ENCODE results near the gene INPP5J.

The INPP5J gene

DNA sequence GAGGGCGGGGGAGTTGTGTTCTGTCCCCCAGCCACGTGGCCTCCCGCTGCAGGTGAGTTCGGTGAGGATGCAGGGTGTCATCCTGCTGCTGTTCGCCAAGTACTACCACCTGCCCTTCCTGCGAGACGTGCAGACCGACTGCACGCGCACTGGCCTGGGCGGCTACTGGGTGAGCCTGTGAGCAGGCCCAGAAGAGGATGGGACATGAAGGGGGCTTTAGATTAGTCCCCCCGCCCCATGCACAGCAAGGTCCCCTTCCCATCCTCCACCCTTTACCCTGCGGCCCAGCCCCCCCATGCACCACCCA is 4.1 kb downstream of the INPP5J start:
- H3K27ac ChIP-seq (ENCODE audit: low read depth, low read length, severe bottlenecking): no peak overlapping the region
- no peaks in the 10 kb centered on the region for H3K36me3 ChIP-seq (ENCODE audit: control insufficient read depth, insufficient read depth, low read length)
- H3K4me3 ChIP-seq (ENCODE audit: extremely low read depth, insufficient read depth, low read length, poor library complexity, severe bottlenecking): no peak overlapping the region
- H3K4me1 ChIP-seq (ENCODE audit: control insufficient read depth, insufficient read depth, low read length, poor library complexity, severe bottlenecking): peaks cover 4% of the 10 kb centered on the region
- 93 to 96% methylated on average over 11 to 12 of the region's 13 CpGs for WGBS, 2 experiments (ENCODE audit: insufficient coverage in 2 of 2)
- no peaks in the 10 kb centered on the region for H3K9me3 ChIP-seq (ENCODE audit: control insufficient read depth, low read length)

DNA sequence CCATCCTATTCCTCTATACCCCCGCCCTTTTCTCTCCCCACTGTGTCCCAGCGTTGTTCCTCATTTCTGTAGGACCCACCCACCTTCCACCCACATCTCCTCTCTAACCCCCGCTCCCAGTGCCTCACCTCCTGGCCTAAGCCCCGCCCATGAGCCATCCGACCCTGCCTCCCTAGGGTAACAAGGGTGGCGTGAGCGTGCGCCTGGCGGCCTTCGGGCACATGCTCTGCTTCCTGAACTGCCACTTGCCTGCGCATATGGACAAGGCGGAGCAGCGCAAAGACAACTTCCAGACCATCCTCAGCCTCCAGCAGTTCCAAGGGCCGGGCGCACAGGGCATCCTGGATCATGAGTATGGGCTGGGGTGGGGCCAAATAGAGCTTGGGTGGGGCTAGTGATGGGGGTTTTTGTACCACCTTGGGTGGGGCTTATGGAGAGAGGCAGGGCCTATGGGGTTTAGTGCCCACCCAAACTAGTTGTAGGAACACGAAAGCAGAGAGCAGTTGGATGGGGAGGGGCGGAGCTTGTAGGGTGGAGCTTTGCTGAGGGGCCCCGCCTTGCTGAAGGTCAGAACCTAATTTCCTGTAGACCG is 4.5 kb downstream of the INPP5J start:
- Histone ChIP-seq H3K4me3 (ENCODE audit: extremely low read depth, insufficient read depth, low read length, poor library complexity, severe bottlenecking) (no peak overlapping the region), H3K9me3 (ENCODE audit: control insufficient read depth, low read length) (no peaks in the 10 kb centered on the region), H3K36me3 (ENCODE audit: control insufficient read depth, insufficient read depth, low read length) (no peaks in the 10 kb centered on the region), H3K27ac (ENCODE audit: low read depth, low read length, severe bottlenecking) (no peak overlapping the region), H3K4me1 (ENCODE audit: control insufficient read depth, insufficient read depth, low read length, poor library complexity, severe bottlenecking) (peaks cover 4% of the 10 kb centered on the region)
- 91 to 93% methylated on average over 9 to 17 of the region's 19 CpGs for WGBS, 2 experiments (ENCODE audit: insufficient coverage in 2 of 2)

DNA sequence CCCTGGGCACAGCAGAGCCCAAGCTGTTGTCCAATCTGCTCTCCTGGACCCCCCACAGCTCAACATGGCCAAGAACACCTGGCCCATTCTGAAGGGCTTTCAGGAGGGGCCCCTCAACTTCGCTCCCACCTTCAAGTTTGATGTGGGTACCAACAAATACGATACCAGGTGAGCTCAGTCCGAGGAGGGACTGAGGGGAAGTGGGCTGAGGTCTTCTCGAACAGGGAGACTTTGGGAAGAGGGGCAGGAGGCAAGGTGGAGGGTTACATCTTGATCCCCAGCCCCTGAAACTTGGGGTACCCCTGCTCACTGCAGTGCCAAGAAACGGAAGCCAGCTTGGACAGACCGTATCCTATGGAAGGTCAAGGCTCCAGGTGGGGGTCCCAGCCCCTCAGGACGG is 5.4 kb downstream of the INPP5J start:
- Histone ChIP-seq H3K9me3 (ENCODE audit: control insufficient read depth, low read length) (no peaks in the 10 kb centered on the region), H3K4me3 (ENCODE audit: extremely low read depth, insufficient read depth, low read length, poor library complexity, severe bottlenecking) (no peak overlapping the region), H3K4me1 (ENCODE audit: control insufficient read depth, insufficient read depth, low read length, poor library complexity, severe bottlenecking) (no peaks in the 10 kb centered on the region), H3K27ac (ENCODE audit: low read depth, low read length, severe bottlenecking) (no peak overlapping the region), H3K36me3 (ENCODE audit: control insufficient read depth, insufficient read depth, low read length) (no peaks in the 10 kb centered on the region)
- WGBS, 2 experiments (ENCODE audit: insufficient coverage in 2 of 2): 92 to 98% methylated on average over 5 to 7 of the region's 7 CpGs

DNA sequence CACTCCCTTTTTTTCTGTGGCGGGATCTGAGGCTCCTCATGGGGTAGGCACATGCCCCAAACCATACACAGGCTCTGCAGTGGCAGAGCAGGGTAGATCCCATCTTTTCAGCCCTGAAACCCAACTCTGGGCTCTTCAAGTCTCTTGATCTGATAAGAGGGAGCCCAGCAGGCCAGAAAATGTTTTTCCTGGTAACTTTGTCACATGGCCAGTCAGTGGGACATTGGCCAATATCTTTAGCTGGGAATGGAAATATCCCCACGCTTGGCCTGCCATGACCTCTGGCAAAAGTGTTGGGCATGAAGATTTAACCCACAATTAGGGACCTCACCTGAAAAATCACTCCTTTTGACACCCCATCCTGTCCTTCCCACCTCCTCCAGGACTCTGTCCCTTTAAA is 8.1 kb downstream of the INPP5J start:
- H3K4me3 ChIP-seq (ENCODE audit: extremely low read depth, insufficient read depth, low read length, poor library complexity, severe bottlenecking): no peak overlapping the region
- 89 to 96% methylated on average over 2 of the region's 2 CpGs for WGBS, 2 experiments (ENCODE audit: insufficient coverage in 2 of 2)
- H3K4me1 ChIP-seq (ENCODE audit: control insufficient read depth, insufficient read depth, low read length, poor library complexity, severe bottlenecking): no peaks in the 10 kb centered on the region
- H3K9me3 ChIP-seq (ENCODE audit: control insufficient read depth, low read length): no peaks in the 10 kb centered on the region
- peaks cover 4% of the 10 kb centered on the region for H3K36me3 ChIP-seq (ENCODE audit: control insufficient read depth, insufficient read depth, low read length)
- no peak overlapping the region for H3K27ac ChIP-seq (ENCODE audit: low read depth, low read length, severe bottlenecking)

DNA sequence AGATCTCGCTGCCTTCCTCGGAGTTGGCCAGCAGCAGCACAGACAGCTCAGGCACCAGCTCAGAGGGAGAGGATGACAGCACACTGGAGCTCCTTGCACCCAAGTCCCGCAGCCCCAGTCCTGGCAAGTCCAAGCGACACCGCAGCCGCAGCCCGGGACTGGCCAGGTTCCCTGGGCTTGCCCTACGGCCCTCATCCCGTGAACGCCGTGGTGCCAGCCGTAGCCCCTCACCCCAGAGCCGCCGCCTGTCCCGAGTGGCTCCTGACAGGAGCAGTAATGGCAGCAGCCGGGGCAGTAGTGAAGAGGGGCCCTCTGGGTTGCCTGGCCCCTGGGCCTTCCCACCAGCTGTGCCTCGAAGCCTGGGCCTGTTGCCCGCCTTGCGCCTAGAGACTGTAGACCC is 11.1 kb downstream of the INPP5J start:
- no peaks in the 10 kb centered on the region for H3K4me1 ChIP-seq (ENCODE audit: control insufficient read depth, insufficient read depth, low read length, poor library complexity, severe bottlenecking)
- H3K4me3 ChIP-seq (ENCODE audit: extremely low read depth, insufficient read depth, low read length, poor library complexity, severe bottlenecking): no peak overlapping the region
- 89 to 96% methylated on average over 17 to 19 of the region's 19 CpGs for WGBS, 2 experiments (ENCODE audit: insufficient coverage in 2 of 2)
- H3K27ac ChIP-seq (ENCODE audit: low read depth, low read length, severe bottlenecking): no peak overlapping the region
- no peaks in the 10 kb centered on the region for H3K9me3 ChIP-seq (ENCODE audit: control insufficient read depth, low read length)
- H3K36me3 ChIP-seq (ENCODE audit: control insufficient read depth, insufficient read depth, low read length): peaks cover 4% of the 10 kb centered on the region

DNA sequence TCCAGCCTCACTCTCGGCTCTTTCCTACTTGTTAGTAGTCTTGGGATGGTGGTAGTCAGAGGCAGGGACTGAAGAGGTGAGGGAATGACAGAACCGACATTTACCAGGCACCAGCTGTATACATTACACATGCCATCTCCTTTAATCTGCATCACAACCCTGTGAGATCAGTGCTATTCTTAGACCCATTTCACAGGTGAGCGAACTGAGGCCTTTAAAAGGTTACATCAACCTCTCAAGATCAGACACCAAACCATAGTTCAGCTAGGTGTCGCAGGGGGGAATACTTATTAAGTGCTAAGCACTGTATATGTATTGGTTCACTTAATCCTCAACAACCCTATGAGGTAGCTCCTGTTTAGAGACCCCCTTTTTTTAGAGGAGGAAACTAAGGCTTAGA is 11.9 kb downstream of the INPP5J start:
- Histone ChIP-seq H3K4me3 (ENCODE audit: extremely low read depth, insufficient read depth, low read length, poor library complexity, severe bottlenecking) (no peak overlapping the region), H3K9me3 (ENCODE audit: control insufficient read depth, low read length) (no peaks in the 10 kb centered on the region), H3K36me3 (ENCODE audit: control insufficient read depth, insufficient read depth, low read length) (peaks cover 4% of the 10 kb centered on the region), H3K4me1 (ENCODE audit: control insufficient read depth, insufficient read depth, low read length, poor library complexity, severe bottlenecking) (no peaks in the 10 kb centered on the region), H3K27ac (ENCODE audit: low read depth, low read length, severe bottlenecking) (no peak overlapping the region)
- 80% methylated on average over 1 of the region's 4 CpGs; no CpG with 5 or more reads in 1 of the 2 experiments for WGBS, 2 experiments (ENCODE audit: insufficient coverage in 2 of 2)

DNA sequence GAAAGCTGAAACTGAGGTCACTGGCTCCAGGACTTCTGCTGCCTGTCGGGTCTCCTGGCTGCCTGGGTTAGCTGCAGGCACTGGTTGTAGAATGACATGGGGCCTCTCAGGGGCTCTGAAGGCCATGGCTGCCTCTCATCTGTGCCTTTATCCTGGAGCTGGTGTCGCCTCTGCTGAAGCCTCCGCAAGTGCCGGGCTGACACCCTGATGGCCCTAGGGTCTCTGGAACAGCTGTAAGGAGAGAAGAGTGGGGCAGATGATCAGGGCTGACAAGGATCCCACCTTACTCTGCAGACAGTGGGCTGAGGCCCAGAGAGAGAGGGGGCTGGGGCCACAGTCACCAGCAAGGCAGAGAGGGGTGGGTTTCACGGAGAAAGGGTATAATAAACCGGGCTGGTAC is 12.9 kb downstream of the INPP5J start:
- Histone ChIP-seq H3K27ac (ENCODE audit: low read depth, low read length, severe bottlenecking) (no peak overlapping the region), H3K4me1 (ENCODE audit: control insufficient read depth, insufficient read depth, low read length, poor library complexity, severe bottlenecking) (peaks cover 3% of the 10 kb centered on the region), H3K9me3 (ENCODE audit: control insufficient read depth, low read length) (no peaks in the 10 kb centered on the region), H3K36me3 (ENCODE audit: control insufficient read depth, insufficient read depth, low read length) (peaks cover 4% of the 10 kb centered on the region), H3K4me3 (ENCODE audit: extremely low read depth, insufficient read depth, low read length, poor library complexity, severe bottlenecking) (no peak overlapping the region)
- 92 to 97% methylated on average over 3 to 5 of the region's 6 CpGs for WGBS, 2 experiments (ENCODE audit: insufficient coverage in 2 of 2)

DNA sequence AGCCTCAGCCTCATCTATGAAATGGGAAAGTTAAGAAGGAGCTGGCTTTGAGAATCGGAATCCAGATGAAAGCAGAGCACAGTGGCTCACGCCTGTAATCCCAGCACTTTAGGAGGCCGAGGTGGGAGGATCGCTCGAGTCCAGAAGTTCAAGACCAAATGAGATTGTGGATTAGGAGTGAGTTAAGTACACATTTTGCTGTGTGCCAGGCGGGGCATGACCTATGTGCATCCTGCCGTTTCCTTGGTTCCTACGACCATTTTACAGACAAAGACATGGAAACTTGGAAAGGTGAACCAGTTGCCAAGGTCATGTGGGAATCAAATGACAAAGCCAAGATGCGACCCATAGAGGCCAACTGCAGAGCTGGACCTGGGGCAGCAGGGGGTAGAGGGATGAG is 13.4 kb downstream of the INPP5J start:
- peaks cover 4% of the 10 kb centered on the region for H3K36me3 ChIP-seq (ENCODE audit: control insufficient read depth, insufficient read depth, low read length)
- H3K27ac ChIP-seq (ENCODE audit: low read depth, low read length, severe bottlenecking): no peak overlapping the region
- WGBS, 2 experiments (ENCODE audit: insufficient coverage in 2 of 2): 92 to 97% methylated on average over 8 to 9 of the region's 9 CpGs

DNA sequence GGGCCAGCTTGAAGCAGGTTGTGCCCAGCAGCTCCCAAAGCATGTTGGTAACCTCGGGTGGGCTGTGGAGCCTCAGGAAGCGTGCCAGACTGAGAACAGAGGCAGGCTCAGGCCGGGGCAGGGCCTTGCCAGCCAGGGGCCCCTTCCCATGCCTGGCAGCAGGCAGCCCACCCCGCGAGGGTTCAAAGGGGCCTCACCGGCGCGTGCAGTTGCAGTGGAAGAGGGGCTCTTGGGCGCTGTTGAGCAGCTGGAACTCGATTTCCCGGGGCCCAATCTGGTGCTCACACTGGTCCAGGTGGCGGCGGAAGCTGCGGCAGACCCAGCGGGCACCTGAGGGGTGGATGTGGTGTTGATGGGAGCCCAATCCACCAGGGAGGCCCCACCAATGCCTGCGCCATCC is 13.9 kb downstream of the INPP5J start:
- Histone ChIP-seq H3K4me1 (ENCODE audit: control insufficient read depth, insufficient read depth, low read length, poor library complexity, severe bottlenecking) (peaks cover 4% of the 10 kb centered on the region), H3K9me3 (ENCODE audit: control insufficient read depth, low read length) (no peaks in the 10 kb centered on the region), H3K4me3 (ENCODE audit: extremely low read depth, insufficient read depth, low read length, poor library complexity, severe bottlenecking) (no peak overlapping the region), H3K36me3 (ENCODE audit: control insufficient read depth, insufficient read depth, low read length) (peaks cover 4% of the 10 kb centered on the region), H3K27ac (ENCODE audit: low read depth, low read length, severe bottlenecking) (no peak overlapping the region)
- 93 to 96% methylated on average over 10 to 12 of the region's 16 CpGs for WGBS, 2 experiments (ENCODE audit: insufficient coverage in 2 of 2)

More for the DNA sequence above, 13.4 kb downstream of the INPP5J start:
- Histone ChIP-seq H3K9me3 (ENCODE audit: control insufficient read depth, low read length) (no peaks in the 10 kb centered on the region), H3K4me3 (ENCODE audit: extremely low read depth, insufficient read depth, low read length, poor library complexity, severe bottlenecking) (no peak overlapping the region), H3K4me1 (ENCODE audit: control insufficient read depth, insufficient read depth, low read length, poor library complexity, severe bottlenecking) (peaks cover 4% of the 10 kb centered on the region)

DNA sequence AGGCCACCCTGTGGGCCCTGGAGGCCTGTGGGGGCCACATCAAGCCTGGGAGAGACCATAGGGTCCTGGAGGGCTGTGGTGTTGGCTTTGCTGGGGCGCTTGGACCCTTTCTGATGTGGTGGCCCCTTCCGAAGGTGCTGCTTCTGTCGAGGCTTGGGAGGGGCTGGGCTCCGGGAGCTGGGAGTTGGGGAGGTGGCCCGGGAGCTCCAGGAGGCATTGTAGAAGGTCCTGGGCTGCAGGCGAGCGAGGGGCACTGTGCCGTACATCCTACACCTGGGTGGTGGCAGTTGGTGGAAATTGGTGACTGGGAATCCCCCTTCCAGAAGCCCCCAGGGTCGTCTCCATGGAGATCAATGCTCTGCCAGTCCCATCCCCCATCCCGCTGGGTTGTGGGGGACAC is 15.0 kb downstream of the INPP5J start:
- 89 to 93% methylated on average over 6 to 7 of the region's 10 CpGs for WGBS, 2 experiments (ENCODE audit: insufficient coverage in 2 of 2)
- H3K36me3 ChIP-seq (ENCODE audit: control insufficient read depth, insufficient read depth, low read length): peaks cover 4% of the 10 kb centered on the region

DNA sequence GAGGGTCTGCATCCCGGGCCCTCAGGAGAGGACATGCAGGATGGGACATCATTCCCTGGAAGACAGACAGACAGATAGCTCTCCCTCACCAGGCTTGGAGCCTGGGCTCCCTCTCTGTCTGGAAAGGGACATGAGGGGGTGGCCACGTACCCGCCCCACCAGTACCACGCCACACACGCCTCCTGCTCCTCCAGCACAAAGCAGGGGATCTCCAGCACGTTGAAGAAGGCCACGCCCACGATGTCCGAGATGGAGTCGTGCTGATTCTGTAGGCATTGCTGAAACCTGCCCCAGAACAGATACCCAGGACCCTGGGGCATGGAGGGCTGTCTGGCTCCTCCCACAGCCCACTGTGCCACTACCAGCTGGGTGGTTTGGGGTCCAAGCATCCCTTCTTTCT is 15.4 kb downstream of the INPP5J start:
- Histone ChIP-seq H3K36me3 (ENCODE audit: control insufficient read depth, insufficient read depth, low read length) (peaks cover 4% of the 10 kb centered on the region), H3K4me3 (ENCODE audit: extremely low read depth, insufficient read depth, low read length, poor library complexity, severe bottlenecking) (no peak overlapping the region), H3K4me1 (ENCODE audit: control insufficient read depth, insufficient read depth, low read length, poor library complexity, severe bottlenecking) (peaks cover 4% of the 10 kb centered on the region), H3K27ac (ENCODE audit: low read depth, low read length, severe bottlenecking) (no peak overlapping the region), H3K9me3 (ENCODE audit: control insufficient read depth, low read length) (no peaks in the 10 kb centered on the region)
- WGBS, 2 experiments (ENCODE audit: insufficient coverage in 2 of 2): 81 to 90% methylated on average over 5 to 9 of the region's 10 CpGs

More for the DNA sequence above, 15.0 kb downstream of the INPP5J start:
- Histone ChIP-seq H3K9me3 (ENCODE audit: control insufficient read depth, low read length) (no peaks in the 10 kb centered on the region), H3K4me1 (ENCODE audit: control insufficient read depth, insufficient read depth, low read length, poor library complexity, severe bottlenecking) (peaks cover 4% of the 10 kb centered on the region), H3K4me3 (ENCODE audit: extremely low read depth, insufficient read depth, low read length, poor library complexity, severe bottlenecking) (no peak overlapping the region), H3K27ac (ENCODE audit: low read depth, low read length, severe bottlenecking) (no peak overlapping the region)
